Esophagus (tissue), 2 donors: ENCODE results near the gene FHIT. TPM values are rescaled to one million over a fixed set of nuclear protein-coding genes. Genes with fewer than 3 reads are reported as not detected.

Experiments
- H3K27ac ChIP-seq, 2 donors: one replicate each; pipeline ENCODE4 v1.5.1; 2013; ENCODE audit warnings: low read depth in 2 of 2, mild to moderate bottlenecking in 2 of 2, inconsistent platforms in 1 of 2, low read length in 1 of 2, moderate library complexity in 1 of 2
- H3K27me3 ChIP-seq, 2 donors: one replicate each; pipeline ENCODE4 v1.6.1; 2013; ENCODE audit warnings: low read length in 2 of 2, control low read depth in 1 of 2, mild to moderate bottlenecking in 1 of 2; ENCODE audit not compliant: insufficient read depth in 2 of 2, control insufficient read depth in 1 of 2
- H3K36me3 ChIP-seq, 2 donors: one replicate each; pipeline ENCODE4 v1.6.1; 2013; ENCODE audit warnings: low read length in 1 of 2; ENCODE audit not compliant: control insufficient read depth in 2 of 2, insufficient read depth in 2 of 2
- H3K4me1 ChIP-seq, 2 donors: one replicate each; pipeline ENCODE4 v1.6.1; 2013; ENCODE audit warnings: low read length in 1 of 2; ENCODE audit not compliant: control insufficient read depth in 2 of 2, insufficient read depth in 2 of 2
- H3K4me3 ChIP-seq, 2 donors: one replicate each; pipeline ENCODE4 v1.5.1; 2013; ENCODE audit warnings: low read length in 2 of 2, mild to moderate bottlenecking in 2 of 2, low read depth in 1 of 2, moderate library complexity in 1 of 2
- H3K9me3 ChIP-seq, 2 donors: one replicate each; pipeline ENCODE4 v1.6.1; 2013; ENCODE audit warnings: mild to moderate bottlenecking in 2 of 2, low read depth in 1 of 2, low read length in 1 of 2, moderate library complexity in 1 of 2; ENCODE audit not compliant: control insufficient read depth in 2 of 2, insufficient read depth in 1 of 2
- WGBS, 2 donors: extraction: QIAGEN DNeasy Blood & Tissue Kit; methylation state at CpG; one replicate each; pipeline ENCODE4 v1.1.7; 2013; 5-methylcytosine and 5-hydroxymethylcytosine counted together
- polyA plus RNA-seq, 2 donors: library from polyadenylated mRNA; stranded (reverse); fragments of 200-250 nt; gene quantifications; one replicate each; pipeline ENCODE4 v1.2.3, GENCODE V29; 2013
- donor health status: healthy with polysubstance abuse.
- donor health status: Bipolar disorder and iron deficiency.

The FHIT gene
- polyA plus RNA-seq, 2 donors, result 3.4 to 5.0 TPM

- WGBS, 2 donors, result 87 to 92% methylated on average over 8 of the region's 8 CpGs
- no peak overlapping the region for H3K27ac ChIP-seq
- peaks cover 0 to 6% of the 10 kb centered on the region in 2 donors for H3K9me3 ChIP-seq
- H3K4me3 ChIP-seq, result no peak overlapping the region
- H3K36me3 ChIP-seq, result no peaks in the 10 kb centered on the region
- no peaks in the 10 kb centered on the region for H3K27me3 ChIP-seq
- no peaks in the 10 kb centered on the region for H3K4me1 ChIP-seq
These were observed 505.1 kb downstream of the FHIT start for GRCh38 chr3:60746043-60746638.

GRCh38 chr3:60743631-60744164, 507.6 kb downstream of the FHIT start:
- Histone ChIP-seq H3K4me1 (peaks cover 0 to 3% of the 10 kb centered on the region in 2 donors), H3K36me3 (no peaks in the 10 kb centered on the region), H3K27ac (no peak overlapping the region), H3K4me3 (no peak overlapping the region), H3K9me3 (peaks cover 0 to 2% of the 10 kb centered on the region in 2 donors), H3K27me3 (no peaks in the 10 kb centered on the region)
- WGBS, 2 donors, result 21 to 36% methylated on average over 4 of the region's 4 CpGs

GRCh38 chr3:60742606-60743145, 508.6 kb downstream of the FHIT start:
- Histone ChIP-seq H3K4me1 (peaks cover 0 to 3% of the 10 kb centered on the region in 2 donors), H3K27me3 (no peaks in the 10 kb centered on the region), H3K27ac (no peak overlapping the region), H3K9me3 (peaks cover 0 to 2% of the 10 kb centered on the region in 2 donors), H3K36me3 (no peaks in the 10 kb centered on the region), H3K4me3 (no peak overlapping the region)
- 79 to 87% methylated on average over 8 of the region's 8 CpGs for WGBS, 2 donors

GRCh38 chr3:60737633-60738399, 513.4 kb downstream of the FHIT start:
- no peak overlapping the region for H3K27ac ChIP-seq
- peaks cover 0 to 3% of the 10 kb centered on the region in 2 donors for H3K4me1 ChIP-seq
- WGBS, 2 donors, result 77% methylated on average over 8 of the region's 8 CpGs
- peaks cover 0 to 2% of the 10 kb centered on the region in 2 donors for H3K9me3 ChIP-seq
- no peaks in the 10 kb centered on the region for H3K27me3 ChIP-seq
- H3K36me3 ChIP-seq, result no peaks in the 10 kb centered on the region
- no peak overlapping the region for H3K4me3 ChIP-seq

- Histone ChIP-seq H3K36me3 (no peaks in the 10 kb centered on the region), H3K27me3 (no peaks in the 10 kb centered on the region), H3K4me1 (no peaks in the 10 kb centered on the region), H3K9me3 (no peaks in the 10 kb centered on the region), H3K4me3 (no peak overlapping the region), H3K27ac (no peak overlapping the region)
- 97% methylated on average over 9 of the region's 9 CpGs for WGBS, 2 donors
These were observed 520.9 kb downstream of the FHIT start for GRCh38 chr3:60730371-60730770.

GRCh38 chr3:60729056-60729455, 522.2 kb downstream of the FHIT start:
- Histone ChIP-seq H3K9me3 (no peaks in the 10 kb centered on the region), H3K4me1 (no peaks in the 10 kb centered on the region), H3K36me3 (no peaks in the 10 kb centered on the region), H3K27ac (no peak overlapping the region), H3K27me3 (no peaks in the 10 kb centered on the region), H3K4me3 (no peak overlapping the region)
- WGBS, 2 donors, result 94 to 97% methylated on average over 6 of the region's 6 CpGs

GRCh38 chr3:60728006-60728405, 523.2 kb downstream of the FHIT start:
- H3K4me1 ChIP-seq, result no peaks in the 10 kb centered on the region
- WGBS, 2 donors, result 37 to 56% methylated on average over 1 of the region's 1 CpG
- no peaks in the 10 kb centered on the region for H3K9me3 ChIP-seq
- H3K36me3 ChIP-seq, result no peaks in the 10 kb centered on the region
- no peak overlapping the region for H3K4me3 ChIP-seq
- no peak overlapping the region for H3K27ac ChIP-seq
- H3K27me3 ChIP-seq, result no peaks in the 10 kb centered on the region

GRCh38 chr3:60720736-60721135, 530.5 kb downstream of the FHIT start:
- Histone ChIP-seq H3K4me1 (no peaks in the 10 kb centered on the region), H3K27me3 (no peaks in the 10 kb centered on the region), H3K9me3 (no peaks in the 10 kb centered on the region), H3K27ac (no peak overlapping the region), H3K36me3 (no peaks in the 10 kb centered on the region), H3K4me3 (no peak overlapping the region)
- WGBS, 2 donors, result 79 to 84% methylated on average over 2 of the region's 2 CpGs

- Histone ChIP-seq H3K36me3 (no peaks in the 10 kb centered on the region), H3K9me3 (no peaks in the 10 kb centered on the region), H3K4me1 (no peaks in the 10 kb centered on the region), H3K4me3 (no peak overlapping the region), H3K27me3 (no peaks in the 10 kb centered on the region), H3K27ac (no peak overlapping the region)
- WGBS, 2 donors, result 89 to 92% methylated on average over 3 of the region's 3 CpGs
These were observed 534.7 kb downstream of the FHIT start for GRCh38 chr3:60716573-60716972.
